PC-3 (cell line): ENCODE data around the gene ESPN. TPM values are rescaled to one million over a fixed set of nuclear protein-coding genes. Genes with fewer than 3 reads are reported as not detected.

ENCODE experiments used
- ATAC-seq: fragments of 200-7000 bp; cut with Tn5 transposase; 2 replicates; pipeline ENCODE4 v1.9.1; 2020; ENCODE audit warnings: mild to moderate bottlenecking, moderate library complexity
- BruUV-seq: library from RNA; stranded (reverse); fragments of 400-500 nt; replicated peaks from 2 replicates; lab custom pipeline; 2021; lab: Mats Ljungman, UMichigan
- CTCF ChIA-PET: fragments of 300-600 bp; sonication (Branson Sonifier 250); formaldehyde crosslinking; loops from one replicate; lab custom pipeline; 2022; ENCODE audit warnings: antibody characterized with exemption; lab: Charles Lee
- POLR2A ChIA-PET: fragments of 300-600 bp; sonication (Branson Sonifier 250); formaldehyde crosslinking; loops from one replicate; lab custom pipeline; 2022; ENCODE audit warnings: antibody characterized with exemption; ENCODE audit not compliant: unreplicated experiment; lab: Charles Lee
- DNase-seq: peaks from one replicate; pipeline ENCODE4 v3.0.0-alpha.2; 2015
- H2AFZ ChIP-seq: fragments of 300-600 bp; sonication (generic); 2 replicates; pipeline ENCODE4 v1.6.0; 2016; ENCODE audit warnings: antibody characterized with exemption, low read length
- H3F3A ChIP-seq: fragments of 300-600 bp; sonication (generic); one replicate; pipeline ENCODE4 v1.6.0; 2017; ENCODE audit warnings: antibody characterized with exemption, low read length, control low read depth, mild to moderate bottlenecking; ENCODE audit not compliant: unreplicated experiment
- H3K27ac ChIP-seq: fragments of 300-600 bp; sonication (generic); 2 replicates; pipeline ENCODE4 v1.5.1; 2016; ENCODE audit warnings: mild to moderate bottlenecking, low read length
- H3K27me3 ChIP-seq: fragments of 300-600 bp; sonication (generic); 2 replicates; pipeline ENCODE4 v1.6.1; 2016; ENCODE audit warnings: low read length, mixed read lengths
- H3K36me3 ChIP-seq: fragments of 300-600 bp; sonication (generic); 2 replicates; pipeline ENCODE4 v1.6.1; 2016; ENCODE audit warnings: low read depth, mixed run types, low read length, mixed read lengths
- H3K4me1 ChIP-seq: fragments of 300-600 bp; sonication (generic); 2 replicates; pipeline ENCODE4 v1.5.1; 2016; ENCODE audit warnings: low read length; ENCODE audit not compliant: insufficient read depth
- H3K4me2 ChIP-seq: fragments of 300-600 bp; sonication (generic); 2 replicates; pipeline ENCODE4 v1.6.0; 2016; ENCODE audit warnings: low read length
- H3K4me3 ChIP-seq: fragments of 300-600 bp; sonication (generic); 2 replicates; pipeline ENCODE4 v1.5.1; 2016; ENCODE audit warnings: mild to moderate bottlenecking, low read length, mixed read lengths
- H3K79me2 ChIP-seq: fragments of 300-600 bp; sonication (generic); 2 replicates; pipeline ENCODE4 v1.6.1; 2017; ENCODE audit warnings: low read length, mixed read lengths
- H3K9ac ChIP-seq: fragments of 300-600 bp; sonication (generic); 2 replicates; pipeline ENCODE4 v1.6.0; 2016; ENCODE audit warnings: mild to moderate bottlenecking, low read length
- H3K9me2 ChIP-seq: fragments of 300-600 bp; sonication (generic); replicated peaks from 2 replicates; pipeline ENCODE4 v1.6.1; 2016; ENCODE audit warnings: mixed run types, low read length, mixed read lengths
- H3K9me3 ChIP-seq: fragments of 300-600 bp; sonication (generic); 2 replicates; pipeline ENCODE4 v1.6.1; 2016; ENCODE audit warnings: low read length, mixed read lengths
- H4K20me1 ChIP-seq: fragments of 300-600 bp; sonication (generic); 2 replicates; pipeline ENCODE4 v1.6.1; 2016; ENCODE audit warnings: low read length, mixed read lengths
- CTCF ChIP-seq: fragments of 300-600 bp; sonication (generic); conservative IDR thresholded peaks from 2 replicates; pipeline ENCODE4 v1.5.1; 2017; ENCODE audit warnings: antibody characterized with exemption, low read depth, mild to moderate bottlenecking, low read length
- EZH2 ChIP-seq: fragments of 300-600 bp; sonication (generic); IDR thresholded peaks from one replicate; pipeline ENCODE4 v1.6.1; 2017; ENCODE audit warnings: antibody characterized with exemption, mild to moderate bottlenecking, low read length; ENCODE audit not compliant: unreplicated experiment
- EZH2phosphoT487 ChIP-seq: fragments of 300-600 bp; sonication (generic); IDR thresholded peaks from 2 replicates; pipeline ENCODE4 v1.6.1; 2018; ENCODE audit warnings: mild to moderate bottlenecking, antibody characterized with exemption, low read length, borderline replicate concordance
- intact Hi-C: fragments of 100-400 bp; cut with micrococcal nuclease; formaldehyde crosslinking; loops from 2 replicates; pipeline ENCODE4 v1.9.0; 2023
- total RNA-seq: library from RNA; depleted of rRNA; stranded (reverse); fragments of >200 nt; gene quantifications from 2 replicates; pipeline ENCODE4 v1.2.3, GENCODE V29; 2014

ESPN gene
- total RNA-seq, 1 experiment from 2014 or later = 11.1 TPM

- ATAC-seq = no peak
- peak overlapping the region; percentile 61 for H3K4me2 ChIP-seq
- intact Hi-C loops = no loop called here
Observed at GRCh38 chr1:6425658-6426057, 1.1 kb downstream of the ESPN start.

GRCh38 chr1:6426277-6426971 is 1.8 kb downstream of the ESPN start:
- CTCF ChIA-PET = no interaction called here
- Histone ChIP-seq H4K20me1 (no peaks in the 10 kb centered on the region), H3K9me3 (no peaks in the 10 kb centered on the region), H3K27me3 (no peaks in the 10 kb centered on the region), H3F3A (no peaks in the 10 kb centered on the region), H3K9ac (no peak overlapping the region), H3K9me2 (no peaks in the 10 kb centered on the region), H3K36me3 (no peaks in the 10 kb centered on the region), H2AFZ (no peak overlapping the region), H3K27ac (no peak overlapping the region), H3K4me2 (peak overlapping the region; percentile 61; the same call in 1 of the 2 replicates), H3K4me3 (no peak overlapping the region), H3K4me1 (peaks cover 64% of the 10 kb centered on the region), H3K79me2 (peaks cover 5% of the 10 kb centered on the region; the same call in 1 of the 2 replicates)
- POLR2A ChIA-PET = interaction anchor here (0.6 kb wide), 1 partner anchor 11 kb away, joined by 4 read pairs; no protein-coding TSS in a partner anchor
- no TSS peak for BruUV-seq
- ATAC-seq (no peak), DNase-seq (no peak)
- intact Hi-C loops = no loop called here
- TF ChIP-seq EZH2 (no peak), EZH2phosphoT487 (no peak), CTCF (no peak)

More at GRCh38 chr1:6425658-6426057, 1.1 kb downstream of the ESPN start:
- no peak overlapping the region for H3K9ac ChIP-seq
- no peaks in the 10 kb centered on the region for H3K9me3 ChIP-seq
- no peaks in the 10 kb centered on the region for H4K20me1 ChIP-seq
- no peaks in the 10 kb centered on the region for H3K9me2 ChIP-seq
- H2AFZ ChIP-seq = no peak overlapping the region
- TF ChIP-seq EZH2 (no peak), CTCF (no peak), EZH2phosphoT487 (no peak)
- no peaks in the 10 kb centered on the region for H3F3A ChIP-seq
- ChIA-PET CTCF (no interaction called here), POLR2A (interaction anchor here (0.5 kb wide), 1 partner anchor 65 kb away, joined by 3 read pairs; no protein-coding TSS in a partner anchor)
- DNase-seq = no peak
- peaks cover 5% of the 10 kb centered on the region; the same call in 1 of the 2 replicates for H3K79me2 ChIP-seq
- H3K27me3 ChIP-seq = no peaks in the 10 kb centered on the region
- H3K36me3 ChIP-seq = no peaks in the 10 kb centered on the region
- H3K4me1 ChIP-seq = peaks cover 61% of the 10 kb centered on the region
- no peak overlapping the region for H3K27ac ChIP-seq
- H3K4me3 ChIP-seq = peak overlapping the region; percentile 46
- TSS peak; percentile 46 for BruUV-seq

- Histone ChIP-seq H3K9me3 (no peaks in the 10 kb centered on the region), H3K4me1 (peaks cover 59% of the 10 kb centered on the region), H3K4me2 (peak overlapping the region; percentile 26), H2AFZ (no peak overlapping the region), H3K9me2 (no peaks in the 10 kb centered on the region), H3K27me3 (no peaks in the 10 kb centered on the region), H3K4me3 (no peak overlapping the region), H3F3A (no peaks in the 10 kb centered on the region), H3K9ac (no peak overlapping the region), H3K27ac (no peak overlapping the region), H4K20me1 (no peaks in the 10 kb centered on the region), H3K36me3 (no peaks in the 10 kb centered on the region), H3K79me2 (peaks cover 5% of the 10 kb centered on the region; the same call in 1 of the 2 replicates)
- DNase-seq (no peak), ATAC-seq (no peak)
- intact Hi-C loops = no loop called here
- CTCF ChIA-PET = no interaction called here
- BruUV-seq = no TSS peak
- POLR2A ChIA-PET = interaction anchor here (0.6 kb wide), 1 partner anchor 11 kb away, joined by 4 read pairs; no protein-coding TSS in a partner anchor
- no peak for TF ChIP-seq CTCF
- no peak for TF ChIP-seq EZH2
- TF ChIP-seq EZH2phosphoT487 = no peak
Observed at GRCh38 chr1:6426972-6427350, 2.4 kb downstream of the ESPN start.
